Measurements from ENCODE around the gene CYYR1.

DNA sequence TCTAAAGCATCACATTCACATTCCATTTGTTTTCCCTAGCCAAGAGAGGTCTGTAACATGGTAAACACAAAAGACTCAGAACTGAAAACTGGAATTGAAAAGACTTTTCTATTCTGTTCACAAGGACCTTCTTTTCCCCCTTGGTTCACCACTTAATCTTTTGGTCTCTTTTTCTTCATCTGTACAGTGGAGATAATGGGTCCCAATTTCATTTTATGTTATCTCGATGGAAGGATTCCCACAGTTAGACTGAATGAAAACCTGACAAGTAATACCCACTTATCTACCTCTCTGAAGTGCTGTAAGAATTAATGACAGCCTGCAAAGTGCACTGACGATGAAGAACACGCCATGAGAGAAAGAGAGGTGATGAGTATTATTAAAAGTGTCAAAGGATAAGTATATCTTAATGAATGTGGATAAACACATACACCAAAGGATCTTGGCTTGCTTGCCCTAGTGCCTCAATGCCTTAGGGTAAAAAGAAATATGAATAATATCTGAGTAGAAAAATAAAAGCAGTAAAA, 71.5 kb downstream of the CYYR1 start:
- TF ChIP-seq, protein P1, sequence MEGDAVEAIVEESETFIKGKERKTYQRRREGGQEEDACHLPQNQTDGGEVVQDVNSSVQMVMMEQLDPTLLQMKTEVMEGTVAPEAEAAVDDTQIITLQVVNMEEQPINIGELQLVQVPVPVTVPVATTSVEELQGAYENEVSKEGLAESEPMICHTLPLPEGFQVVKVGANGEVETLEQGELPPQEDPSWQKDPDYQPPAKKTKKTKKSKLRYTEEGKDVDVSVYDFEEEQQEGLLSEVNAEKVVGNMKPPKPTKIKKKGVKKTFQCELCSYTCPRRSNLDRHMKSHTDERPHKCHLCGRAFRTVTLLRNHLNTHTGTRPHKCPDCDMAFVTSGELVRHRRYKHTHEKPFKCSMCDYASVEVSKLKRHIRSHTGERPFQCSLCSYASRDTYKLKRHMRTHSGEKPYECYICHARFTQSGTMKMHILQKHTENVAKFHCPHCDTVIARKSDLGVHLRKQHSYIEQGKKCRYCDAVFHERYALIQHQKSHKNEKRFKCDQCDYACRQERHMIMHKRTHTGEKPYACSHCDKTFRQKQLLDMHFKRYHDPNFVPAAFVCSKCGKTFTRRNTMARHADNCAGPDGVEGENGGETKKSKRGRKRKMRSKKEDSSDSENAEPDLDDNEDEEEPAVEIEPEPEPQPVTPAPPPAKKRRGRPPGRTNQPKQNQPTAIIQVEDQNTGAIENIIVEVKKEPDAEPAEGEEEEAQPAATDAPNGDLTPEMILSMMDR (IDR thresholded peaks at IDR 0.05): no peak
- no peak for TF ChIP-seq ZFX (IDR thresholded peaks at IDR 0.05; ENCODE audit: borderline replicate concordance)
